ENCODE data around the gene HOXB4. TPM values are rescaled to one million over a fixed set of nuclear protein-coding genes. Genes with fewer than 3 reads are reported as not detected.

HOXB4 gene
- total RNA-seq, 1 experiment from 2014 or later = 11.3 TPM

DNA sequence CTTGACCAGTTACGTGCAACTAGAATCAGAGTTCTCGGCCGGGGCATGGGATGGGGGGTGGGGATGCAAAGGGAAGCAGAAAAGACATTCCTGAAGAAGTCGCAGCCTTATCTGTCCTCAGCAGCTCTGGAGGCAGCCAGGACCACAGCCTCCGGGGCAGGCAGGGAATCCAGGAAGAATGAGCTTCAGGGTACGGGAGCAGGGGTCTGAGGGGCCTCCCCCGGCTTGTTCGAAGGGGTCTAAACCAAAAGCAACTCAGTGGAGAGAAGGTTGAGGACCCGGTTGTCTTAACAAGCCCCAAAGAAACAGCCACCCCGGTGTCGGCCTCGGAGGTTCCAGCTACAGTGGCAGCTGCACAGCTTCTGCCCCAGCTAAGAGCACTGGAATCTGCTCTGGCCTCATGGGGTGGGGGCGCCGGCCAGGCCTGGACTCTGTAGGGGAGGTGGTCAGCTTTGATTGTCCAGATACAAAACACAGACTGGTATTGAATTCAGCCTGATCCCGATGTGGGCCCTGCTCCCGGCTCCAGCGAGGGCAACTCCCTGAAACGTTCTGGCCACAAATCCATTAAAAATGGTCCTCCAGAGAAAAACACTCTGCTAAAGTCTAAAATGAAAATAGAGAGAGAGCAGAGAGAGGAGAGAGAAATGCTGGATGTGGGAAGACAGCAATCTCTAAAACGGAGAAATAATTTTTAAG is 7.7 kb downstream of the HOXB4 start:
- intact Hi-C loops (cut with micrococcal nuclease) = no loop called here
- DNase-seq (ENCODE audit: low read depth, low spot score) (no peak), ATAC-seq (no peak)
- H3K9ac ChIP-seq (ENCODE audit: low read length) = no peak overlapping the region
- BruUV-seq (replicated peaks) = no TSS peak
- ChIA-PET CTCF (no interaction called here), POLR2A (no interaction called here), RAD21 (ENCODE audit: low non-redundant PET in 1 of 2, low total read pairs in 2 of 2, uncharacterized antibody in 2 of 2, unreplicated experiment in 2 of 2) (no interaction called here)
- no peaks in the 10 kb centered on the region for H3K4me1 ChIP-seq (ENCODE audit: control insufficient read depth in 1 of 2, insufficient read depth in 2 of 2, low read length in 2 of 2)
- H3K9me3 ChIP-seq (ENCODE audit: control insufficient read depth in 1 of 2, insufficient read depth in 1 of 2, low read depth in 1 of 2, low read length in 2 of 2) = no peaks in the 10 kb centered on the region
- no peaks in the 10 kb centered on the region for H4K20me1 ChIP-seq (ENCODE audit: insufficient read depth)
- no peaks in the 10 kb centered on the region for H3K27me3 ChIP-seq (ENCODE audit: insufficient read depth, low read length)
- H3K36me3 ChIP-seq (ENCODE audit: control insufficient read depth in 1 of 2, insufficient read depth in 2 of 2, low read length in 2 of 2) = no peaks in the 10 kb centered on the region; a peak in 1 of 4 replicates
- H3K27ac ChIP-seq (ENCODE audit: low read depth, low read length) = no peak overlapping the region
- H2AFZ ChIP-seq (ENCODE audit: low read depth, low read length, poor library complexity, severe bottlenecking) = no peak overlapping the region
- H3K9me2 ChIP-seq (ENCODE audit: insufficient read depth) = no peaks in the 10 kb centered on the region
- no peak overlapping the region for H3K4me3 ChIP-seq (replicated peaks in 1 of 2; ENCODE audit: low read depth in 1 of 2, low read length in 2 of 2)
- TF ChIP-seq, protein P1, sequence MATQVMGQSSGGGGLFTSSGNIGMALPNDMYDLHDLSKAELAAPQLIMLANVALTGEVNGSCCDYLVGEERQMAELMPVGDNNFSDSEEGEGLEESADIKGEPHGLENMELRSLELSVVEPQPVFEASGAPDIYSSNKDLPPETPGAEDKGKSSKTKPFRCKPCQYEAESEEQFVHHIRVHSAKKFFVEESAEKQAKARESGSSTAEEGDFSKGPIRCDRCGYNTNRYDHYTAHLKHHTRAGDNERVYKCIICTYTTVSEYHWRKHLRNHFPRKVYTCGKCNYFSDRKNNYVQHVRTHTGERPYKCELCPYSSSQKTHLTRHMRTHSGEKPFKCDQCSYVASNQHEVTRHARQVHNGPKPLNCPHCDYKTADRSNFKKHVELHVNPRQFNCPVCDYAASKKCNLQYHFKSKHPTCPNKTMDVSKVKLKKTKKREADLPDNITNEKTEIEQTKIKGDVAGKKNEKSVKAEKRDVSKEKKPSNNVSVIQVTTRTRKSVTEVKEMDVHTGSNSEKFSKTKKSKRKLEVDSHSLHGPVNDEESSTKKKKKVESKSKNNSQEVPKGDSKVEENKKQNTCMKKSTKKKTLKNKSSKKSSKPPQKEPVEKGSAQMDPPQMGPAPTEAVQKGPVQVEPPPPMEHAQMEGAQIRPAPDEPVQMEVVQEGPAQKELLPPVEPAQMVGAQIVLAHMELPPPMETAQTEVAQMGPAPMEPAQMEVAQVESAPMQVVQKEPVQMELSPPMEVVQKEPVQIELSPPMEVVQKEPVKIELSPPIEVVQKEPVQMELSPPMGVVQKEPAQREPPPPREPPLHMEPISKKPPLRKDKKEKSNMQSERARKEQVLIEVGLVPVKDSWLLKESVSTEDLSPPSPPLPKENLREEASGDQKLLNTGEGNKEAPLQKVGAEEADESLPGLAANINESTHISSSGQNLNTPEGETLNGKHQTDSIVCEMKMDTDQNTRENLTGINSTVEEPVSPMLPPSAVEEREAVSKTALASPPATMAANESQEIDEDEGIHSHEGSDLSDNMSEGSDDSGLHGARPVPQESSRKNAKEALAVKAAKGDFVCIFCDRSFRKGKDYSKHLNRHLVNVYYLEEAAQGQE (IDR thresholded peaks at IDR 0.05; ENCODE audit: low read depth) = no peak
- TF ChIP-seq, protein P2, sequence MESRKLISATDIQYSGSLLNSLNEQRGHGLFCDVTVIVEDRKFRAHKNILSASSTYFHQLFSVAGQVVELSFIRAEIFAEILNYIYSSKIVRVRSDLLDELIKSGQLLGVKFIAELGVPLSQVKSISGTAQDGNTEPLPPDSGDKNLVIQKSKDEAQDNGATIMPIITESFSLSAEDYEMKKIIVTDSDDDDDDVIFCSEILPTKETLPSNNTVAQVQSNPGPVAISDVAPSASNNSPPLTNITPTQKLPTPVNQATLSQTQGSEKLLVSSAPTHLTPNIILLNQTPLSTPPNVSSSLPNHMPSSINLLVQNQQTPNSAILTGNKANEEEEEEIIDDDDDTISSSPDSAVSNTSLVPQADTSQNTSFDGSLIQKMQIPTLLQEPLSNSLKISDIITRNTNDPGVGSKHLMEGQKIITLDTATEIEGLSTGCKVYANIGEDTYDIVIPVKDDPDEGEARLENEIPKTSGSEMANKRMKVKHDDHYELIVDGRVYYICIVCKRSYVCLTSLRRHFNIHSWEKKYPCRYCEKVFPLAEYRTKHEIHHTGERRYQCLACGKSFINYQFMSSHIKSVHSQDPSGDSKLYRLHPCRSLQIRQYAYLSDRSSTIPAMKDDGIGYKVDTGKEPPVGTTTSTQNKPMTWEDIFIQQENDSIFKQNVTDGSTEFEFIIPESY (IDR thresholded peaks at IDR 0.05; ENCODE audit: extremely low read depth, insufficient replicate concordance, low read length) = no peak
- H3K79me2 ChIP-seq (ENCODE audit: insufficient read depth, low read length) = peaks cover 73% of the 10 kb centered on the region
- H3K4me2 ChIP-seq (ENCODE audit: low read length) = no peak overlapping the region
